RWPE2 (cell line): ENCODE measurements around the gene CPEB3.

ENCODE experiments used
- ATAC-seq: fragments of 200-7000 bp; cut with Tn5 transposase; 3 replicates; pipeline ENCODE4 v1.9.1; 2021; ENCODE audit warnings: low read depth
- DNase-seq: peaks from one replicate; pipeline ENCODE4 v3.0.0-alpha.2; 2020; ENCODE audit warnings: low spot score
- H3K27ac ChIP-seq: fragments of 450-650 bp; 2 replicates; pipeline ENCODE4 v1.5.1; 2017; ENCODE audit warnings: mild to moderate bottlenecking; ENCODE audit not compliant: poor library complexity, severe bottlenecking
- H3K27me3 ChIP-seq: fragments of 250-450 bp; sonication (Bioruptor Pico); 2 replicates; pipeline ENCODE4 v1.5.1; 2021; ENCODE audit warnings: mild to moderate bottlenecking, moderate library complexity; ENCODE audit not compliant: insufficient read depth, poor library complexity, severe bottlenecking
- H3K36me3 ChIP-seq: fragments of 250-450 bp; sonication (Bioruptor Pico); 2 replicates; pipeline ENCODE4 v1.5.1; 2020; ENCODE audit warnings: low read depth, mild to moderate bottlenecking, moderate library complexity
- H3K4me1 ChIP-seq: fragments of 250-450 bp; sonication (Bioruptor Pico); 2 replicates; pipeline ENCODE4 v1.5.1; 2021; ENCODE audit warnings: mild to moderate bottlenecking, moderate library complexity; ENCODE audit not compliant: insufficient read depth, poor library complexity, severe bottlenecking
- H3K4me3 ChIP-seq: fragments of 250-450 bp; sonication (Bioruptor Pico); 2 replicates; pipeline ENCODE4 v1.5.1; 2021; ENCODE audit warnings: mild to moderate bottlenecking, moderate library complexity; ENCODE audit not compliant: severe bottlenecking
- H3K9me3 ChIP-seq: fragments of 250-450 bp; sonication (Bioruptor Pico); 2 replicates; pipeline ENCODE4 v1.5.1; 2021; ENCODE audit warnings: mild to moderate bottlenecking, moderate library complexity; ENCODE audit not compliant: severe bottlenecking
- CTCF ChIP-seq: fragments of 450-650 bp; IDR thresholded peaks from one replicate; pipeline ENCODE4 v1.5.1; 2017; ENCODE audit warnings: mild to moderate bottlenecking, moderate library complexity; ENCODE audit not compliant: poor library complexity, severe bottlenecking

CPEB3 gene

GRCh38 chr10:92001581-92001980 lies 289.3 kb downstream of the CPEB3 start:
- no peaks in the 10 kb centered on the region for H3K9me3 ChIP-seq
- ATAC-seq, result no peak
- no peaks in the 10 kb centered on the region for H3K4me1 ChIP-seq
- DNase-seq, result no peak
- TF ChIP-seq CTCF, result no peak
- H3K27ac ChIP-seq, result no peak overlapping the region
- no peaks in the 10 kb centered on the region for H3K27me3 ChIP-seq
- H3K36me3 ChIP-seq, result peaks cover 54% of the 10 kb centered on the region
- H3K4me3 ChIP-seq, result no peak overlapping the region
